T-helper 1 cell treated with Interleukin-12 subunit alpha and Interleukin-12 subunit beta and Interleukin-4 antibody, amounts not matched to agents 30 μg/mL and 1 μg/mL, for 36 hours (primary cell): ENCODE measurements around the gene ZNF438.

ENCODE experiments used
- H3K27ac Mint-ChIP-seq: one replicate; pipeline ENCODE4 v1.8.0; 2021; ENCODE audit warnings: mild to moderate bottlenecking, mixed read lengths
- H3K27me3 Mint-ChIP-seq: one replicate; pipeline ENCODE4 v1.8.0; 2021; ENCODE audit warnings: low read depth, mixed read lengths
- H3K36me3 Mint-ChIP-seq: one replicate; pipeline ENCODE4 v1.8.0; 2021; ENCODE audit warnings: low read depth, mixed read lengths
- H3K4me1 Mint-ChIP-seq: one replicate; pipeline ENCODE4 v1.8.0; 2021; ENCODE audit warnings: low read depth, mixed read lengths
- H3K4me3 Mint-ChIP-seq: one replicate; pipeline ENCODE4 v1.8.0; 2021; ENCODE audit warnings: mild to moderate bottlenecking, moderate library complexity, mixed read lengths
- H3K9me3 Mint-ChIP-seq: one replicate; pipeline ENCODE4 v1.8.0; 2021; ENCODE audit warnings: mixed read lengths

The ZNF438 gene

GRCh38 chr10:31011017-31011664 is 20.5 kb downstream of the ZNF438 start:
- Mint-ChIP-seq H3K4me3 (no peak overlapping the region), H3K27me3 (no peaks in the 10 kb centered on the region), H3K27ac (no peak overlapping the region), H3K4me1 (peaks cover 2% of the 10 kb centered on the region), H3K9me3 (no peaks in the 10 kb centered on the region), H3K36me3 (no peaks in the 10 kb centered on the region)

GRCh38 chr10:31010062-31010461 is 21.6 kb downstream of the ZNF438 start:
- Mint-ChIP-seq H3K4me3 (no peak overlapping the region), H3K36me3 (no peaks in the 10 kb centered on the region), H3K27me3 (no peaks in the 10 kb centered on the region), H3K9me3 (no peaks in the 10 kb centered on the region), H3K27ac (no peak overlapping the region), H3K4me1 (peaks cover 10% of the 10 kb centered on the region)

GRCh38 chr10:31005895-31006294 is 25.8 kb downstream of the ZNF438 start:
- Mint-ChIP-seq H3K9me3 (no peaks in the 10 kb centered on the region), H3K4me1 (peaks cover 16% of the 10 kb centered on the region), H3K27me3 (no peaks in the 10 kb centered on the region), H3K36me3 (no peaks in the 10 kb centered on the region), H3K27ac (no peak overlapping the region), H3K4me3 (no peak overlapping the region)

GRCh38 chr10:31004611-31005193 is 27.0 kb downstream of the ZNF438 start:
- Mint-ChIP-seq H3K4me1 (peaks cover 23% of the 10 kb centered on the region), H3K27me3 (no peaks in the 10 kb centered on the region), H3K36me3 (no peaks in the 10 kb centered on the region), H3K9me3 (no peaks in the 10 kb centered on the region), H3K27ac (no peak overlapping the region), H3K4me3 (no peak overlapping the region)

GRCh38 chr10:31001740-31002139 is 29.9 kb downstream of the ZNF438 start:
- Mint-ChIP-seq H3K4me3 (no peak overlapping the region), H3K36me3 (no peaks in the 10 kb centered on the region), H3K27me3 (no peaks in the 10 kb centered on the region), H3K27ac (no peak overlapping the region), H3K9me3 (peaks cover 5% of the 10 kb centered on the region), H3K4me1 (peaks cover 40% of the 10 kb centered on the region)

- no peaks in the 10 kb centered on the region for H3K27me3 Mint-ChIP-seq
- peaks cover 37% of the 10 kb centered on the region for H3K4me1 Mint-ChIP-seq
- H3K27ac Mint-ChIP-seq: no peak overlapping the region
- H3K4me3 Mint-ChIP-seq: no peak overlapping the region
- H3K9me3 Mint-ChIP-seq: peaks cover 7% of the 10 kb centered on the region
- no peaks in the 10 kb centered on the region for H3K36me3 Mint-ChIP-seq
Observed at GRCh38 chr10:31000867-31001266, 30.8 kb downstream of the ZNF438 start.

- H3K27ac Mint-ChIP-seq: no peak overlapping the region
- H3K4me1 Mint-ChIP-seq: peaks cover 34% of the 10 kb centered on the region
- H3K36me3 Mint-ChIP-seq: no peaks in the 10 kb centered on the region
- H3K27me3 Mint-ChIP-seq: no peaks in the 10 kb centered on the region
- peaks cover 13% of the 10 kb centered on the region for H3K9me3 Mint-ChIP-seq
- H3K4me3 Mint-ChIP-seq: no peak overlapping the region
Observed at GRCh38 chr10:31000071-31000782, 31.4 kb downstream of the ZNF438 start.

GRCh38 chr10:30999070-30999712 is 32.5 kb downstream of the ZNF438 start:
- peak overlapping the region; percentile 61 for H3K4me3 Mint-ChIP-seq
- peak overlapping the region; percentile 87 for H3K27ac Mint-ChIP-seq
- peaks cover 26% of the 10 kb centered on the region for H3K4me1 Mint-ChIP-seq
- H3K9me3 Mint-ChIP-seq: peaks cover 21% of the 10 kb centered on the region
- no peaks in the 10 kb centered on the region for H3K27me3 Mint-ChIP-seq
- peaks cover 8% of the 10 kb centered on the region for H3K36me3 Mint-ChIP-seq

GRCh38 chr10:30997536-30998235 is 34.0 kb downstream of the ZNF438 start:
- Mint-ChIP-seq H3K36me3 (peaks cover 16% of the 10 kb centered on the region), H3K9me3 (peaks cover 29% of the 10 kb centered on the region), H3K4me1 (peaks cover 24% of the 10 kb centered on the region), H3K27me3 (no peaks in the 10 kb centered on the region), H3K27ac (peak overlapping the region; percentile 64), H3K4me3 (peak overlapping the region; percentile 45)

GRCh38 chr10:30996481-30997005 is 35.1 kb downstream of the ZNF438 start:
- H3K4me1 Mint-ChIP-seq: peaks cover 26% of the 10 kb centered on the region
- H3K27ac Mint-ChIP-seq: peak overlapping the region; percentile 37
- no peak overlapping the region for H3K4me3 Mint-ChIP-seq
- H3K36me3 Mint-ChIP-seq: peaks cover 17% of the 10 kb centered on the region
- H3K27me3 Mint-ChIP-seq: no peaks in the 10 kb centered on the region
- H3K9me3 Mint-ChIP-seq: peaks cover 30% of the 10 kb centered on the region

GRCh38 chr10:30995081-30995770 is 36.4 kb downstream of the ZNF438 start:
- Mint-ChIP-seq H3K4me1 (peaks cover 28% of the 10 kb centered on the region), H3K27me3 (no peaks in the 10 kb centered on the region), H3K4me3 (no peak overlapping the region), H3K9me3 (peaks cover 30% of the 10 kb centered on the region), H3K27ac (no peak overlapping the region), H3K36me3 (peaks cover 17% of the 10 kb centered on the region)

GRCh38 chr10:30993155-30993554 is 38.5 kb downstream of the ZNF438 start:
- Mint-ChIP-seq H3K4me1 (peaks cover 16% of the 10 kb centered on the region), H3K36me3 (peaks cover 17% of the 10 kb centered on the region), H3K9me3 (peaks cover 30% of the 10 kb centered on the region), H3K4me3 (no peak overlapping the region), H3K27ac (no peak overlapping the region), H3K27me3 (no peaks in the 10 kb centered on the region)

GRCh38 chr10:30992681-30993080 is 39.0 kb downstream of the ZNF438 start:
- peaks cover 30% of the 10 kb centered on the region for H3K9me3 Mint-ChIP-seq
- H3K36me3 Mint-ChIP-seq: peaks cover 17% of the 10 kb centered on the region
- peaks cover 13% of the 10 kb centered on the region for H3K4me1 Mint-ChIP-seq
- H3K27ac Mint-ChIP-seq: no peak overlapping the region
- H3K4me3 Mint-ChIP-seq: no peak overlapping the region
- no peaks in the 10 kb centered on the region for H3K27me3 Mint-ChIP-seq

GRCh38 chr10:30991647-30992011 is 40.0 kb downstream of the ZNF438 start:
- Mint-ChIP-seq H3K4me1 (peaks cover 13% of the 10 kb centered on the region), H3K4me3 (no peak overlapping the region), H3K36me3 (peaks cover 21% of the 10 kb centered on the region), H3K27ac (no peak overlapping the region), H3K9me3 (peaks cover 25% of the 10 kb centered on the region), H3K27me3 (no peaks in the 10 kb centered on the region)
